A549 (cell line): ENCODE measurements around the gene SLC37A1. TPM values are rescaled to one million over a fixed set of nuclear protein-coding genes. Genes with fewer than 3 reads are reported as not detected.

Source experiments
- ATAC-seq, 2 experiments: fragments of 200-7000 bp in 1 of 2; fragments of >200 bp in 1 of 2; cut with Nextera tagmentation in 1 of 2; cut with Tn5 transposase in 1 of 2; 3 replicates each; pipeline versions ENCODE4 v1.8.0 to v1.9.1; 2018 to 2020; ENCODE audit warnings: mild to moderate bottlenecking in 1 of 2, moderate library complexity in 1 of 2
- CTCF ChIA-PET: fragments of 300-600 bp; sonication (Branson Sonifier 250); formaldehyde crosslinking; extraction: SDS; loops from one replicate; lab custom pipeline; 2021; ENCODE audit warnings: antibody characterized with exemption, inconsistent platforms; lab: Yijun Ruan, JAX
- POLR2A ChIA-PET: fragments of 350-600 bp; formaldehyde crosslinking; extraction: SDS; loops from one replicate; lab custom pipeline; 2021; ENCODE audit warnings: antibody characterized with exemption, inconsistent platforms; lab: Yijun Ruan, JAX
- DNase-seq, 2 experiments: peaks; one replicate each; pipeline versions ENCODE4 v3.0.0 to v3.0.0-alpha.2; 2011 to 2016; ENCODE audit warnings: low read depth in 1 of 2, low spot score in 1 of 2
- FAIRE-seq: peaks from 2 replicates; lab custom pipeline; 2011; peaks lifted over from hg19 to GRCh38; lab: Jason Lieb, UNC
- H3K27ac ChIP-seq, 2 experiments: fragments of >200 bp; sonication (Bioruptor Twin); formaldehyde crosslinking; 3 replicates each; pipeline ENCODE4 v1.5.1; 2016 to 2017
- H3K4me1 ChIP-seq: fragments of >200 bp; sonication (Bioruptor Twin); formaldehyde crosslinking; 3 replicates; pipeline ENCODE4 v1.6.1; 2016
- H3K4me2 ChIP-seq: fragments of >200 bp; sonication (Bioruptor Twin); formaldehyde crosslinking; 3 replicates; pipeline ENCODE4 v1.6.1; 2016
- H3K4me3 ChIP-seq: fragments of >200 bp; sonication (Bioruptor Twin); formaldehyde crosslinking; 3 replicates; pipeline ENCODE4 v1.5.1; 2016
- H3K9me3 ChIP-seq: fragments of >200 bp; sonication (Bioruptor Twin); formaldehyde crosslinking; 3 replicates; pipeline ENCODE4 v1.6.1; 2016
- BCL3 ChIP-seq: fragments of >200 bp; sonication (Bioruptor Twin); formaldehyde crosslinking; IDR thresholded peaks from 3 replicates; pipeline ENCODE4 v1.6.1; 2016
- CBX2 ChIP-seq: fragments of 200-600 bp; sonication (generic); IDR thresholded peaks from 2 replicates; pipeline ENCODE4 v1.6.1; 2016; ENCODE audit warnings: low read depth, mild to moderate bottlenecking, borderline replicate concordance
- CBX8 ChIP-seq: fragments of 200-600 bp; sonication (generic); IDR thresholded peaks from 2 replicates; pipeline ENCODE4 v1.6.1; 2016
- CTCF ChIP-seq: fragments of >200 bp; sonication (Bioruptor Twin); formaldehyde crosslinking; IDR thresholded peaks from 3 replicates; pipeline ENCODE4 v1.5.1; 2016
- FOSL2 ChIP-seq, 2 experiments: fragments of 450-650 bp in 1 of 2; fragments of >200 bp in 1 of 2; sonication (Bioruptor Twin) in 1 of 2; formaldehyde crosslinking; IDR thresholded peaks; 2 replicates each; pipeline versions ENCODE4 v1.5.0 to v1.6.1; 2016 to 2020; ENCODE audit warnings: mild to moderate bottlenecking in 1 of 2, moderate library complexity in 1 of 2
- FOXS1 ChIP-seq: fragments of 250-450 bp; sonication (Bioruptor Pico); IDR thresholded peaks from 2 replicates; pipeline ENCODE4 v1.5.0; 2020; ENCODE audit warnings: mild to moderate bottlenecking, moderate library complexity
- GATA3 ChIP-seq: IDR thresholded peaks from 2 replicates; pipeline ENCODE4 v1.6.1; 2012; ENCODE audit warnings: borderline replicate concordance
- HES2 ChIP-seq: fragments of >200 bp; sonication (Bioruptor Twin); formaldehyde crosslinking; IDR thresholded peaks from 2 replicates; pipeline ENCODE4 v1.6.1; 2016
- HMGXB4 ChIP-seq: fragments of 250-450 bp; sonication (Bioruptor Pico); IDR thresholded peaks from 2 replicates; pipeline ENCODE4 v1.5.0; 2021; ENCODE audit warnings: mild to moderate bottlenecking, moderate library complexity, borderline replicate concordance
- JUN ChIP-seq, 2 experiments: fragments of >200 bp; sonication (Bioruptor Twin); formaldehyde crosslinking; IDR thresholded peaks; 2 replicates in 1 of 2; 3 replicates in 1 of 2; pipeline ENCODE4 v1.6.1; 2016 to 2017
- NPAS2 ChIP-seq: fragments of 250-450 bp; sonication (Bioruptor Pico); IDR thresholded peaks from 2 replicates; pipeline ENCODE4 v1.8.0; 2022; ENCODE audit warnings: mild to moderate bottlenecking, moderate library complexity, borderline replicate concordance
- PHF8 ChIP-seq: fragments of 200-600 bp; sonication (generic); IDR thresholded peaks from 2 replicates; pipeline ENCODE4 v1.6.1; 2016; ENCODE audit warnings: low read depth, mild to moderate bottlenecking, antibody characterized with exemption, moderate library complexity, borderline replicate concordance
- REST ChIP-seq: fragments of 200-600 bp; sonication (generic); IDR thresholded peaks from 2 replicates; pipeline ENCODE4 v1.6.1; 2016; ENCODE audit warnings: antibody characterized with exemption, mild to moderate bottlenecking, moderate library complexity
- SMC3 ChIP-seq: fragments of >200 bp; sonication (Bioruptor Twin); formaldehyde crosslinking; IDR thresholded peaks from 3 replicates; pipeline ENCODE4 v1.6.1; 2018; ENCODE audit warnings: inconsistent platforms
- ZC3H11A ChIP-seq: fragments of 450-650 bp; IDR thresholded peaks from 2 replicates; pipeline ENCODE4 v1.6.1; 2014; ENCODE audit warnings: antibody characterized with exemption, mild to moderate bottlenecking
- WGBS: methylation state at CpG from one replicate; pipeline ENCODE4 v1.1.6; 2017; ENCODE audit errors: missing lambda C conversion rate; 5-methylcytosine and 5-hydroxymethylcytosine counted together
- polyA plus RNA-seq, 4 experiments: library from polyadenylated mRNA; depleted of rRNA in 3 of 4; stranded (reverse); fragments of >200 nt; fragmentation: RNase III in 1 of 4; extraction: RNeasy Plus Mini Kit Qiagen cat#74134 plus additional on column Dnase treatment in 1 of 4; gene quantifications; 2 replicates in 3 of 4; 3 replicates in 1 of 4; pipeline ENCODE4 v1.2.3, GENCODE V29; 2011 to 2017

The SLC37A1 gene
- polyA plus RNA-seq, 2 of the 4 experiments (the other 2 are of a cell fraction), result 1.9 to 2.1 TPM

GRCh38 chr21:42591170-42591869 is 77.7 kb downstream of the SLC37A1 start:
- no peak for TF ChIP-seq NPAS2 (CRISPR knock-in tag)
- TF ChIP-seq CTCF, result no peak
- no peak for TF ChIP-seq BCL3
- no peak for TF ChIP-seq FOXS1 (CRISPR knock-in tag)
- no peak for TF ChIP-seq CBX2
- TF ChIP-seq REST, result no peak
- TF ChIP-seq, all 56 proteins: peak for 0
- Histone ChIP-seq H3K9me3 (no peaks in the 10 kb centered on the region), H3K4me2 (no peak overlapping the region), H3K4me1 (no peaks in the 10 kb centered on the region), H3K4me3 (no peak overlapping the region), H3K27ac (no peak overlapping the region)
- ATAC-seq (no peak), FAIRE-seq (no peak), DNase-seq (no peak)
- CTCF ChIA-PET, result no interaction called here
- 71% methylated on average over 17 of the region's 18 CpGs for WGBS
- POLR2A ChIA-PET, result no interaction called here

GRCh38 chr21:42592156-42592820 is 78.6 kb downstream of the SLC37A1 start:
- H3K27ac ChIP-seq, result no peak overlapping the region
- TF ChIP-seq HES2, result no peak
- TF ChIP-seq SMC3, result no peak
- TF ChIP-seq PHF8, result no peak
- no peak for TF ChIP-seq FOSL2 (IDR thresholded peaks at IDR 0.05)
- TF ChIP-seq FOSL2 (CRISPR knock-in tag; IDR thresholded peaks at IDR 0.05), result no peak
- TF ChIP-seq HMGXB4 (CRISPR knock-in tag), result no peak
- no peak for TF ChIP-seq CBX8
- no peak for TF ChIP-seq ZC3H11A
- no peak for TF ChIP-seq GATA3
- TF ChIP-seq JUN (IDR thresholded peaks at IDR 0.05), result no peak
- TF ChIP-seq, all 56 proteins: peak for 0
- no peaks in the 10 kb centered on the region for H3K9me3 ChIP-seq
- DNase-seq (no peak), FAIRE-seq (no peak), ATAC-seq (no peak)
- H3K4me2 ChIP-seq, result no peak overlapping the region
- ChIA-PET CTCF (interaction anchor here (0.7 to 2.0 kb wide), 27 partner anchors 9 to 259 kb away, joined by 3 to 17 read pairs (median 4); no protein-coding TSS in a partner anchor), POLR2A (no interaction called here)
- H3K4me1 ChIP-seq, result no peaks in the 10 kb centered on the region
- no peak overlapping the region for H3K4me3 ChIP-seq
- WGBS, result 71% methylated on average over 19 of the region's 19 CpGs
